ENCODE measurements around the gene GRIN2A.

GRIN2A gene

DNA sequence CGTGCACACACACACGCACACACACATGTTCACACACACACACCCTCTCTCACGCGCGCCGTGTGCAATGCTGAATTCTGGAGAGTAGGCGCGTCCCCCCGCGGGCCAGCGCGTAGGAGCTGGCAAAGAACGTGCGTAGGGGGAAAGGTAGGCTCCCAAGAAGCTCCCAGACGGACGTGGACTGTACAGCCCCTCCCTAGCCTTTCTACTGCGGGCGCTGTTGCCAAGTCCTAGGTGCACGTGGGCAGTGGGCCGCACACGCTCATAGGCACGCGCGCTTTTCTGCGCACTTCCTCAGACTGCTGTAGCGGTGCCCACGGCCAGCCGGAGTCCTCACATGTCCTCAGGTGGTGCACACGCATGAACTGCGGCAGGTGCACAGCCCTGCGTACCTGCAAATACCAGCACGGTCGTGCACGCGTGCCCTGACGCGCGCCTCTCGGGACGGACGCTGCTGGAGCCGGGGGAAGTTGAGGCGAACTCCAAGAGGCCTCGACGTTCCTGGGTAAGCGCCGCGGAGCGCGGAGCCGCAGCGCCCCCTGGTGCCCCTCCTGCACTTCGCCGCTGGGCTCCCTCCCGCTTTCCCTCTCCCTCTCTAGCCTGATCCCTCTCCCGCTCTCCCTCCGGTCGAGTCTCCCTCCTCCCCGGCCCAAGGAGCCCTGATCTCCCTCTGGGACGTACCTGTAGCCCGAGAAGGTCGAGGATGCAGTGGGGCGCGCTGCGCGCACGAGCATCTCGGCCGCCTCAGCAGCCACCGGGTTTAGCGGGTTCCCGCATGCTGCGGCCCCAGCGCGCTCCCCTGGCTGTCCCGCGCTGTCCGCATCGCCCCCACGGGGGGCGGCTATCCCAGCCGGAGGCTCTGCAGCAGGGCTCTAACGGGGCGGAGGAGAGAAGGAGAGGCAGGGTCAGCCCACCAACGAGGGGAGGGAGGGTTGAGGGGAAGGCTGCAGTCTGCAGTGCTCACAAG, 749 bp downstream of the GRIN2A start:
- DNase-seq = no peak

DNA sequence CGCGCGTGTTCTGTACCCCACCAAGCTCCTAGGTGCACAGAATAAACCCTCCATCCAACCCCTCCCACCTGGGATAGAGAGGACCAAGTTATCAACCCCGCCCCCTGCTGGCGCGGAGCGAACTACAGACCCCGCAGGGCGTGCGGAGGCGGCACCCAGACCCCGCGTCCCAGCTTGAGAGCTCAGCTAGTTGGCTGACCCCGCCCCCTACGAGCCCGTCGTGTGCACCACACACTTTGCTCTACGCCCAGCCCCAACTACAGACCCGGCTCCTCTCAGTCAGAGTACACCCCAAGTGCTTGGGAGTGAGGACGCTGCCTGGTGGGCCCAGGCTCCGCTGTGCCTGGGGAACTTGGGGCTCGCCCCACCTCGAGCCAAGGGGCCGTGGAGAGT, 1.5 kb downstream of the GRIN2A start:
- no peak for DNase-seq

- no peak for DNase-seq
Measured at GRCh38 chr16:10180042-10180770, 2.0 kb downstream of the GRIN2A start.

- no peak for DNase-seq
Measured at GRCh38 chr16:10178526-10178925, 3.7 kb downstream of the GRIN2A start.

- DNase-seq = no peak
Measured at GRCh38 chr16:10178080-10178479, 4.1 kb downstream of the GRIN2A start.

DNA sequence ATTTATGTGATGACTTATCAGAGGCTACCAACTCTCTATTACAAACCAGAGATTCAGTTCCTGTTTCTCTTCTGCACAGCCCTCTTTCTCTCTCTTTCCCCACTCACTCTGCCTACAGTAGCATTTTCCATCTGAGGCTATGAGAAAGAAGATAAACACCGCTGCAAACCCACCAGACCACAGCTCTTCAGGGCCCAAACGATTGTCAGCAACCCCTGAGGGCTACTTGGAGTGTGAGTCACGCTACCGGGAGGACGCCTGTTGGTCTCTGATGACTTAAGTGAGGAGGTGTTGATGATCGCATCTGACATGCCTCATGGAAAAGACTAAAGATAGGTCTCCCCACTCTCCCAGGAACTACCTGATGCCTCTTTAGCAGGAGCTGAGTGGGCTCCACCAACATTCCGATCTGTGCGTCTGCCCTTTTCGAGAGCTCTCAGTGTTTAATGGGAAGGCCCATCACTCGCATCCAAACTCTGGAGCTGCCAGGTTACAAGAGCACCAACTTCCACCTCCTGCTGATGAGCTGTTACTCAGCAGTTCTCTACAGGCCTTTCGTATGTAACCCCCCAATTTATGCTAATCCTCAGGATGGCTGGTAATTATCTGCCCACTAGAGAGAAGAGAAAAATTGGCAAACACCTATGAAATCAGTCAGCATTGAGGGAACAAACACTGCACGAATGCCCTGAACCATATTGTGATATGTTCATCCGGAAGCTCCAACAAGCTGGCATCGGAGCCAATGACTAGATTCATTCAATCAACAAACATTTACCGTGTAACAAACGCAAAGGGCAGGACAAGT, 9.2 kb downstream of the GRIN2A start:
- no peak for DNase-seq

GRCh38 chr16:10171221-10171620, 11.0 kb downstream of the GRIN2A start:
- DNase-seq = no peak

DNA sequence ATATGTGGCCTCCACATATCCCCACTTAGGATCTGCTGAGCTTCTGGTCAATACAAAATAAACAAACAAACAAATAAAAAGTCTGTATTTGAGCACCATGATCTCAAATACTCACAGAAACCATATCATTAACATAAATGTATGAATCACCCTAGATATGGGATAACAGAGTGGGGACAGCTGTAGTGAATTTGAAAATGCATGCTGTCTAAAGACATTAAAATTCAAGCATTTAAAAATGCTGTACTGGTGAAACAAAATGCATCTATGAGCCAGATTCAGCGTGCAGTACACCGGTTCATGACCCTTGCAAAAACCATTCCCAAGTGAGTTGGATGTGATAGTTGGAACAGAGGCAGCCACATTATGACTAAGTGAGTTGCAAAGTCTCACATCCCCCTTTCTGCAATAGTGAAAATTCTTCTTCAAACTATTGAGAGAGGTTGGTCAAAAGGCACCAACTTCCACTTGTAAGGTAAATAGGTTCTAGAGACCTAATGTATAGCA, 12.3 kb downstream of the GRIN2A start:
- DNase-seq = no peak

DNA sequence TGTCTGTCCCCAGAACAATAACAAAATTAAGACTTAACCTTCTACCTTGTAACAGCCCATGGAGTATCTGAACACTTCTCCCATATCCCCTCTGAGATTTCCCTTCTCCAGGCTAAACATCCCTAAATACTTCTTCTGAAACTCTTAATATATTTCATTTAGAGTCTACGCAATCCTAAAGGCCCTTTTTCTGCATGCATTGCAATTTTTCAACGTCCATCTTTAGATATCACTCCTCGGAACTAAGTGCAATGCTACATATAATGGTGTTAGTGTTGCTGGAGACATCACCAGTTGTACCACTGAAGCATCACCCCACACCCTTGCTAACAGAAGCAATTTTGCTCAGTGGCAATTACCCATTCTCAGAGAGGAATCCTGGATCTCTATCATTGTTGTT, 13.2 kb downstream of the GRIN2A start:
- no peak for DNase-seq

DNA sequence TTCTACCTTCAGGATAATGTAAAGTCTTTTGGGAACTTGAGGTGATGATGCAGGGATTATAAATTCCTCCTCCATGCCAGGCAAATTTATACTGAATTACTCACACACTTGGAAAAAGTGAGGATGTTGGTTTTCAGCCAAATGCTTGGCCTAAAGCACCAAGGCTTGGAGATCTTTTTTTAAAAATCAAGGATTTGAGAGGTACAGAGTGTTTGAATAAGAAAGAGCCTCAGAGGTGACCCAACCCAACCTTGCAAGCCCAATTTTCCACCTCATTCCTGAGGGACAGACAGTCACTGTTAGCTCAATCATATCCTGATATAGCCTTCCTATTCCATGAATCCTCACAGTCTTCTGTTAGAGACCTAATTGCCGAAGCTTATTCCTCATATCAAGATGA, 14.0 kb downstream of the GRIN2A start:
- DNase-seq = no peak

DNA sequence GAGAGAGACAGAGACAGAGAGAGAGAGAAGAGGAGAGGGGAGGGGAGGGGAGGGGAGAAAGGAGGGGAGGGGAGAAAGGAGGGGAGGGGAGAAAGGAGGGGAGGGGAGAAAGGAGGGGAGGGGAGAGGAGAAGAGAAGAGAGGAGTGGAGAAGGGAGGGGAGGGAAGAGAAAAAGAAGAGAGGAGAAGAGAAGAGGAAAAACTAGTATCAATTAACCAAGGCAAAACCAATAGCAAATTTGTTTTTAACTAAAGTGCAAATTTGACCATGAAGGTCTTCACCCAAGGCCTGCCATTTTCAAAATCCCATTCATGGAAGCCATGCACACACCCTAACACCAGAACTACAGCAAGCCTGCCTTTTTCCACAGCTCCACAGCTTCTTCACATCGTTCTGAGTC, 16.6 kb downstream of the GRIN2A start:
- DNase-seq = no peak

DNA sequence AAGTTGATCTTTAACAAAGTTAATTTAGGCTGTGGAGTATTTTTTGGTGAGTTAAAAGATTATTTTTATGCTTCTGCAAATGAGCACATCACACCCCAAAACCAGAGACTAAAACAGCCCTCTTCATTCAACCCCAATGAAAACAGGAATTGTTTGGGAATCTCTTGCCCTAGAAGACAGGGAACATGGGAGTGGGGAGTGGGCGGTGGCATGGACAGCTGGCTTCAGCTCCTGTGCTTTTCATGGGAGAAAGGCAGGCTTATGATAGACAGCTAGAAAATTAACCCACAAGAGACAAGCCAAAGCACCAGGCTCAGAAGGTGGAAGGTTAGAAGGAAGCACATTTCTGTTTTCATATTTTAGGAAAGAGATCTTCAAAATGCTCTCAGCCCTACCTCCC, 19.2 kb downstream of the GRIN2A start:
- no peak for DNase-seq

- DNase-seq = no peak
Measured at GRCh38 chr16:10156099-10156498, 26.1 kb downstream of the GRIN2A start.

DNA sequence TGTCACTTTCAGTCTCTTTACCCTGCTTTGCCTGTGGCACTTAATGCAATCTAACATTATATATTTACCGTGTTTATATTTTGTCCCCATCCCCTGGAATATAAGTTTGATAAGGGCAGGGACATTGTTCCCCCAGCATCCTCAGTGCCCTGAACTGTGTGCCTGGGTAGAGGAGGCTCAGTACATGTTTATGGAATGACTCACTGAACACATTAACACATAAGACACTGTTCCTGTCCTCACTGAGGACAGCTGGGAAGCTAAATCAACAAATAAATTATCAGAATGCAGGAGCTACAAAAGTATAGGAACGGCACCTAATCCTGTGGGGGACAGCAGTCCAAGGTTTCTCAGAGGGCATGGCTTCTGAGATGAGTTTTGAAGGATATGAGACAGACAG, 27.8 kb downstream of the GRIN2A start:
- DNase-seq = no peak

DNA sequence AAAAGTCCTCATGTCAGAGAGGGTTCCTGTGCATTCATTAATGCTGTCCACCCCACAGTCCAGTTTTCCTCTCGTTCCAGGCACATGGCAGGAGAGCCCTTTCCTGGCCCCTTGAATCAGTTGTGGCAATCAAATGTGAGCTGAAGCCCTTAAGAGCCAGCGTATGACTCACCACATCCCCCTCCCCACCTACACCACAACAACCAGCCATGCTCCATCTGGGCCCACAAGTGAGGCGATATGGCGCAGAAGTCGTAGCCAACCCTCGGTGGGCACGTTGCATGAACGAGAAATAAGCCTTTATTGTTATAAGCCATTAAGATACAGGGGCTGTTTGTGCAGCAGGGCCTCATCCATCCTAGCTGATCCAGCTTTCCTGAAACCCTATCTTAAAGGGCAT, 28.2 kb downstream of the GRIN2A start:
- no peak for DNase-seq

GRCh38 chr16:10151718-10152117, 30.5 kb downstream of the GRIN2A start:
- DNase-seq = no peak

DNA sequence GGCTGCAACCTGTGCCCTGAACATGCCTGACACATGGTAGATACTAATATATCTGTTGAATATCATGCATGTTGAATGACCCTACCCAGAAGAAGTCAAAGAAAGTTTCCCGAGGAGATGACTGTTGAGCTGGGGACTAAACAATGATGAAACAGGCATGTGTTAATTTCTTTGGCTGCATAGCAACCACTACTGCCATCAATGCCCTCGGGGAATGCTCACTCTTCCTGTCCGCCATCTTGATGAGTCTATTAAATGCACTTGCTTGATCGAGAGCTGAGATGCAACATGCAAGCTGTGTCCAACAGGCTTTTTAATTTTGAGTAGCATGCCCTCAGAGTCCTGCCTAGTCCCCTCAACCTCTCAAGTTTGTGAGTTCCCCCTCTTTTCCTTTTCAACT, 31.3 kb downstream of the GRIN2A start:
- DNase-seq = no peak

DNA sequence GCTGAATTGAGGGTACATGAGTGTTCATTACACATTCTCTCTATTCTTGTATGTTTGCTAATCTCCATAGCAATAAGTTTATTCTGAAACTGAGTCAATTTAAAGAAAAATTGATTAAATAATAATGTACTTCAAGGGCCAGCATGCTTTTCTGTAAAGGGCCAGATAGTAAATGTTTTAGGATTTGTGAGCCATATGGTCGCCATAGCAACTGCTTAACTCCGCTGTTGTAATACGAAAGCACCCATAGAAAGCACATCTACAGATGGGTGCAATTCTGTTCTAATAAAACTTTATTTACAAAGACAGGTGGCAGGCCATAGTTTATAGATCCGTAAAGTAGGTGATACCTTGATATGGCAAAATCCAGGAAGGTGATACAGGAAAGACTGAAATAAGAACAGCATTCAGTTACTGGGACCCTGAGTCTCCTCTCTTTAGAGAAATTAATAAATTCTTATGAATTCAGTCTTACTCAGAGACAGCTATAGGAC, 36.6 kb downstream of the GRIN2A start:
- DNase-seq = no peak

DNA sequence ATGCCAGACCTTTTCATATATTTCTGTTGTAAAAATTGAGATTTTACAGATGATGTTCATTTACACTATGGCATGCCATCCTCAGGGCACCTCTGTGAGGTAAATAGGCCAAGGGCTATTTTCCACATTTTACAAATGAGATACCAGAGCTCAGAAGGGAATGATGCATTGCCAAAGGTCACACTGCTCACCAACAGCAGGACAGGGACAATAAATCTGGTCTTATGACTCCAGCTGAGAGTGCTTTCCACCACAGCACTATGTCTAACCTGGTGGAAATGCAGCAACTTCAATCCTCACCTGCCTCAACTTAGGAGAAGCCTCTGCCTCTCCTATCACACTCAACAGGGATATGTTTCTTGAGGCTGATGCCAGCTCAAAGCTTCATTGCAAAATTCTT, 40.6 kb downstream of the GRIN2A start:
- no peak for DNase-seq

DNA sequence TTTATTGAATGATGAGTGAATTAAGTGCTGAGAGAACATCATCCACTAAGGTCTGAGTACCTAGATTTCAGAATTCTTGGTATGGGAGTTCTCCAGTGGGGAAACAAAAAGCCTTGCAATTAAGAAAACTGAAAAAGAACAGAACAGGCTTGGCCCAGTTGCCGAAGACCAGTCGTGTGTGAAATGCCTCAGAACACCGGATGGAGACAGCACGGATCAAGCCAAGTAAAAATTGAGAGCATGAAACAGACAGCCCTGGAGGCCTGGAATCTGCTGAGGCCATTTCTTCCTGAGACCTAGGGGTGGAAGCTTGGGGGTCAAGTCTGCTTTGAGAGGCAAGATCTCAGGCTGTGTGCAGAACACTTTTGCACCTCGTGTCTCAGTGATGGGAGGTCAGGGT, 43.3 kb downstream of the GRIN2A start:
- DNase-seq = no peak

GRCh38 chr16:10137341-10137740, 44.9 kb downstream of the GRIN2A start:
- no peak for DNase-seq

- no peak for DNase-seq
Measured at GRCh38 chr16:10136916-10137315, 45.3 kb downstream of the GRIN2A start.

GRCh38 chr16:10130538-10130937, 51.7 kb downstream of the GRIN2A start:
- DNase-seq = no peak

All from GF-D8 (cell line).